Activated T-cell treated with anti-CD3 and anti-CD28 coated beads for 24 hours (primary cell): ENCODE data around the gene TMEM200B.
"Not testable (repeated sequence)": the region's sequence is repeated elsewhere in the genome, so short reads cannot be mapped to it uniquely, and the experiment has no call there.

Experiments
- DNase-seq: peaks from one replicate; pipeline ENCODE4 v3.0.0-alpha.2; 2020; ENCODE audit warnings: low read depth

TMEM200B gene

DNA sequence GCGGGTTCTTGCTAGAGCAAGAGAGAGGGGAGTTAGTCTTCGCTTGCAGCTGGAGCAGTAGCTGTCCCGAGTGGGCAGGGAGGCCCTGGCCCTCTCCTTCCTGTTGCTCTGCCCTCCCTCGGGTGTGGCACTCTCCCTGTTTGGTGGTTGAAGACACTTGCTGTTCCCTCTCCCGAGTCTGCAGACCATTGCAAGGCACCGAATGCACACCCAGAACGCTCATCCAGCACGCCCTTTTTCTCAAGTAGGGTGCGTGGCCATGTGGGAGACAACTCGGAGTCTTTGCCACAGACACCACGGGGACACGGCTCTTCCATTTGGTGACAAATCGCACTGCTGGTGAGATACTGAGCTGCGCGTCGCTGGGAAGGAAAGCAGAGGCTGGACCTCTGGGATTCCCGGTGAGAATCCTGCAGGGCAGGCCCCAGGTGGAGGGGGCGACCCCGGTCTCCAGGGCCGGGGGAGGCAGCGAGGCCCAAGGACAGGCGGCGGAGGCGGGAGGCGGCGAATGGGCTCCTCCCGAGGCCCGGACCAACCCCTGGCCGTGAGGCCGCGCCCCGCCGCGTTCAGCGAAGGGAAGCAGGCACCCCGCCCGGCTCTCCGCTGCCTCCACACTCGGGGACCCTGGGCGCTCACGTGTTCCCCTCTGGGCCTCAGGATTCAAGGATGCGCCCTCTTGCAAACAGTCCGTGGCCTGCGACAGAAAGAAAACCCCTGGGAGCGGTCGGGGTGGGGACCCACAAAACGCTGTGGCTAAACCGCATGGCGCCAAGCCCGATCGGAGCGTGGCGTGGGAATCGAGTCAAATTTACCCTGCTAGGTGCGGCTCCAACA lies 10.4 kb upstream of the TMEM200B start:
- no peak for DNase-seq

- DNase-seq, result not testable (repeated sequence)
These were observed 7.4 kb upstream of the TMEM200B start for GRCh38 chr1:29131056-29131455.

- no peak for DNase-seq
These were observed 6.2 kb upstream of the TMEM200B start for GRCh38 chr1:29129916-29130315.

GRCh38 chr1:29128739-29129138 lies 5.0 kb upstream of the TMEM200B start:
- no peak for DNase-seq

- no peak for DNase-seq
These were observed 2.5 kb upstream of the TMEM200B start for GRCh38 chr1:29126198-29126597.

DNA sequence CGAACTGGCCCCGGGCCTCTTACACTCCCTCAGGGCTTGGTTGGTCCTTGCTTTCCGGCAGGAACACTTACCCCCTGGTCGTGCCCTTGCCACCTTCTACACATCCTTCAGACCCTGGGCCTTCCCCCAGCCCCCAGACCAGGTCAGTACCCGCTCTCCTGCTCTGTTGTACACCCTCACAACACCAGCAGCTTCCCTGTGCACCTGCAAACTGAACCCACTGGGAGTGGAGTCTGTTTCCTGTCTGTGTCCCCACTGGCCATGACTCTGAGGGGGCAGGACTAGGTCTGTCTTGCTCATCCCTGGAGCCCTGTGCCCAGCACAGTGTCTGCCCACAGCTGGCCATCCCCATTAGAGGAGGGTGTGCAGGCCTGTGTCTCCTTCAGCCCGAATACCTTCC lies 2.1 kb upstream of the TMEM200B start:
- DNase-seq, result no peak

- no peak for DNase-seq
These were observed 1.5 kb upstream of the TMEM200B start for GRCh38 chr1:29125237-29125641.

GRCh38 chr1:29124366-29125236 lies 898 bp upstream of the TMEM200B start:
- peak; percentile 51 for DNase-seq

DNA sequence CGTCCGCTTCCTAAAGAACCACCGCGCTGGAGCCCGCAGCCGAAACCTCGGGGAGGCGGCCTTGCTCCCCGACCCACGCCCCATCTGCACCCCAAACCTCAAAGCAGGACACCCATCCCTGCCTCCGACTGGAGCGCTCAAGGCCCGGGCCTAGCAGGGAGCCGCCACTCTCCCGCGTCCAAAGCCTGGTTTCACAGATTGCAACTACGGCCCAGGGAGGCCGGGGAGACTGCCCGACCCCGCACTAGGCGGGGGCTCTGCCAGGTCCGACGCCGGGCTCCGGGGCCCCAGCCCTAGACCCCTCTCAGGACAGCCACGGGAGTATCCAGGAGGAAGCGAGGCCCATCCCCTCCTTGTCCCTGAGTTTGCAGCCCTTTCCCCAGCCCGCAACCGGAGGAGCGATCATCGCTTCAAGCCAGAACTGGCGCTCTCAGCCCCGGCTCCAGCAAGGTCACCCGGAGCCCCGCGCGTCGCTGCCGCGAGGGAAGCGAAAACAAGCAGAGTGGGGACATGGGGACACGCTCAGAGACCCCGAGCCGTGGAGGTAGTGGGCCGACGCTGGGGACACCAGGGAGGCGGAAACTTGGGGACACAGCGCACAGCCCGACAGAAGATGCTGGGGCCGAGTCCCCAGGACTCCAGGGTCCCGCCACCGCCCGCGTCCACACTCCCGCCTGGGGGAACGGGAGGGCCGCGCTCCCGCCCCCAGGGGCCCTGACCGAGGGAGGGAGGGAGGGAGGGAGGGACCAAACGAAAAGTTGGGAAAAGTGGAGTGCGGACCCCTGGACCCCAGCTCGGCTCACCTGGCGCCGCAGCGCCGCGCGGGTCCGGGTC lies 433 bp downstream of the TMEM200B start:
- DNase-seq, result no peak

DNA sequence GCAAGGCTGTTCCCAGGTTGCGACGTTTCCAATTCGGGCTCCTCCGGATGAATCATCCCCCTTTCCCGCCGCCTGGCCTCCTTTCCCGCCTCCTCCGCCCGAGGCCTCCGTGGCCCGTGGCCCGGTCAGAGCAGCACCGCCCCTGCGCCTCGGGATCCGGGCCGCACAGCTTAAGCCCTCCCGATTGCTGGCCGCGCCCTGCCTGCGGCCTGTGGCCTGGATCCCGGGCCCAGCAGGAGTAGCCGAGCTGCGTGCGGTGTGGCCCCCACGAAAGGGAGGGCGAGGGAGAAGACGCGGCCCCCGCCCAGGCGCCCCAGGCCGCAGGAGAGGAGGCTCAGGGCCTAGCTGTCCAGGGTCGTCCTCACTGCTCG lies 1.0 kb downstream of the TMEM200B start:
- DNase-seq, result no peak

DNA sequence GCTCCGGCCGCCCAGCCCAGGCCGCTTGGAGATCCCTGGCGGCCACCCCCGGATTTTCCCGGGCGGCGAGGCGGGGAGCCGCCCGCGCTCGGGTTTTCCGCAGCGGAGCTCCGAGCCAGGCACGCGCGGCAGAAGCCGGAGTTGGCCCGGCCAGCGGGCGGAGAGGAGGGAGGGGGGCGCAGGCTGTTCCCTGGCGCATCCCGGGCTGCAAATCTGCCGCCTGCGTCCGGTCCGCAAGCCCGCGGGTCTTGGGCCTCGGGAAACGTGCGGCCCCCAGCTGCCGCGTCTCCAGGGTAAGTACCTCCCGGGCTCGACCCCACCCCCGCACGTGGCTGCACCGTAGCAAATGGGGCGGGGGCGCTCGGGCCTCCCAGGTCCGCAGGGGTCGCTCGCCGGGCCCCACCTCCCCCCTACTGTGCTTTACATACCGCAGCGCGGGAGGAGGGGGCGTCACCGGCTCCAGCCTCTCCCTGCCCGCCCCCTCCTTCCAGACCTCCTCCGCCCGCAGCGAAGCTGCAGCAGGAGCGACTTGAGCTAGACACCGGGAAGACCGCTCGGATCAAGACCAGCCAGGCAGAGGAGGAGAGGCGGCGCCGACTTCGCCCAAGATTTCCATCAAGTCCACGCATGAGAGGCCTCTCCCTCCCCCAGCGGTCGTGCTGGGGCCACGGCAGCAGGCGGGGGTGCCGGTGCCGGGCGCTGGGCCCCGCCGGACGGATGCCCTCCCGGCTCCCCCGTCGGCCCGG lies 1.6 kb downstream of the TMEM200B start:
- DNase-seq, result no peak

GRCh38 chr1:29121516-29121935 lies 2.2 kb downstream of the TMEM200B start:
- DNase-seq, result no peak

DNA sequence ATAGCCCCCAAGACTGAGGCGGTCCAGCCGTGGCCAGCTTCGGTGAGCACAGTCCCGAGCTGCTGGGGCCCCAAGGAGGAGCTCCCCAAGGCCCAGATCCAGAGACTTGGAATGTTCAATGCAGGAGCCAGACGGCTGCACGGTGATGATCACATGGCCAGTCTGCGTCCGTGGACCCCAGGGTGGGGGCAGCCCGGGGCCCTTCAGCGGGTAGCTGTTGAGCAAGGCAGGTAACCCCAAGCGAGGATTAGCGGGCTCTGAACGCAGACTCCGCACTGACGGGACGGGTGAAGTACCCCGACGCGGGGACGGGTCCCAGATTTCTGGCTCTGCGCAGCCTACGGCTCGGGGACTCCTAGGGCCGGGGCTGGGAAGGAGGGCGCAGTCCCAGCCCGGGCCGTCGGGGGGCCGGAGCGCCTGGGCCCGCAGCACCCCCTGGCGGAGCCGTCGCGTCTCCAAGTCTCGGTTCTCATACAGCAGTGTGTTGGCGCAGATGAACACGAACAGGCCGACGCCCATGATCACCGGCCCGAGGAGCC lies 2.7 kb downstream of the TMEM200B start:
- DNase-seq, result peak; percentile 56

DNA sequence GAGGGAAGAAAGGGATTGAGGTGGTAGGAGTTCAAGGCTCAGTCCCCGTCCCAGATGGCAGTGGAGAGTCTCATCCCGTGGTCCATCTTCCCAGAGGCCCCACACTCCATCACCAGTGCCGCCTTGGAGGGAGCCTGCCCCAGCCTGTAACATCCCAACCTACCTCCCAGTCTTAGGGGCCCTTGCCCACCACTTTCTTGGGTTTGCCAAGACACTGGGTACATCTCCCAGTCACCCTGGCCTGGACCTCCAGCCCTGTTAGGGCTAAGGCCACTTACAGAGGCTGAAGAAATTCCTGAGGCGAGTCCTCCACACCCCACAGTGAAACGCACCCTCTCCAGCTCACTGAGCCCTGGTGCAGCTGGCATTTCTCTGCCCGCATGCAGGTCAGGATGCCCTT lies 3.3 kb downstream of the TMEM200B start:
- no peak for DNase-seq

DNA sequence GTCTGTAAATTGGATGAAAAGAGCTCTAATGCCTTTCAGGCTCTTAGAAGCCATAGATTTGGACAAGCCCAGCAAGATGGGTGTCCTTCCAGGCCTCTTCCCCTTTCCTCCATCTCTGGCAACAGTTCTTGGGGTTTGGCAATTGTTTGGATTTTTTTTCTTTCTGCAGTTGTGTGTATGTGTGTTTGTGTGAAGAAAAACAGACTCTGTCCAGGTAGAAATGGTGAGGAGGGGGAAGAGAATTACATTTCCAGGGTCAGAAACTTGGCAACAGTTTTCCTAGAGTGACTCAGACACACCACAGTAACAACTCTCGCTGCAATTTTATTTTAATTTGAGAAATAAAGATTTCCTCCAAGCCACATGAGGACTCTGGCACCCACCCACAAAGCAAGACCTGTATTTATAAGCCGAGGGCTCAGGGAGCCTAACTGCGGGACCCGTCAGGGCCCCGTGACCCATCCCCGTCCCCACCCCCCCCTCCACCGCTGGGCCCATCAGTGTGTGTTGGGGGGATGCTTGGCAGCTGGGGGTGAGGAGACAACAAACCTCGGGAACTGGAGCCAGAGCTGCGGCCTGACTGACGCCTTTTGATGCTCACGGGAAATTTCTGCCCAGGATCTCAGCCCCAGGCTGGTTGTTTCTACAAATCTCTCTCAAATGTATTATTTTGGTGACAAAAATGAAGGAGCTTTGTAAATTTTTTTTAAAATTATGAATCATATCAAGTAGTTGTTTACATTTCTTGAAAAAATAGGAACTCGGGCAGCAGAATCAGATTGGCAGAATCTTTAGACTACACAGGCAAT lies 4.4 kb downstream of the TMEM200B start:
- DNase-seq, result no peak

DNA sequence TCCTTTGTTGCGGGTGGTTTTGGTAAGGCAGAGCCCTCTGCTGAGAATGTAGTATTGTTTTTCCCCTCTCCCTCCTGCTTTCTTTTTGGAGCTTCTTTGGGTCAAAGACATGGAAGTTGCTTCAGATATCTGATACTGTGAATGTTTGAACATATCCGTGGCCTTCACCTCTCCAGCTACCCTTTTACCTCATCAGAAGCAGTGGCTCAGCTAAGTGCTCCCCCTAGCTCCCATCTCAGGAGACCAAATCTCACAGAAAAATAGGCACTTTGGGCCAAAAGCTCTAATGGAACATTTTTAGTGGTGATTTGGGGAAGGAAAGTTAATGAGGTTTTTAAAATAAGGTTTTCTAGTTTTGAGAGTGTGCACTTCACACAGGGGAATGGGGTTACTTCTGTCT lies 6.3 kb downstream of the TMEM200B start:
- DNase-seq, result no peak

DNA sequence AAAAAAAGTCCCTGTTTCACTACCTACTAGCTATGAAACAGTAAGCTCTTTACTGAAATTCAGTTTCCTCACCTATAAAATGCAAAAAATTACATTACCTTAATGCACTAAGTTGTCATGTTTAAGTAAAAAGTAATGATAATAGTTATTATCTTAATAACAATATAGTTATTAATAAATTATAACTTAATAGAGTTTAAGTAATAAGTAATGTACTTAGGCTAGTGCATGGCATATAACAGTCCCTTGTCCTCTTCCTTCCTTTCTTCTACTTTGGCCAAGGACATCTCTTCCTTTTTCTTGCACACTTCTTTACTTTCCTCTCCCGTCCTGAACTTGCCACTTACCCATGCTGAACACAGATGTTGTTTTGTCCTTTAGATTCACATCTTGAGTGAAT lies 9.0 kb downstream of the TMEM200B start:
- DNase-seq, result no peak

DNA sequence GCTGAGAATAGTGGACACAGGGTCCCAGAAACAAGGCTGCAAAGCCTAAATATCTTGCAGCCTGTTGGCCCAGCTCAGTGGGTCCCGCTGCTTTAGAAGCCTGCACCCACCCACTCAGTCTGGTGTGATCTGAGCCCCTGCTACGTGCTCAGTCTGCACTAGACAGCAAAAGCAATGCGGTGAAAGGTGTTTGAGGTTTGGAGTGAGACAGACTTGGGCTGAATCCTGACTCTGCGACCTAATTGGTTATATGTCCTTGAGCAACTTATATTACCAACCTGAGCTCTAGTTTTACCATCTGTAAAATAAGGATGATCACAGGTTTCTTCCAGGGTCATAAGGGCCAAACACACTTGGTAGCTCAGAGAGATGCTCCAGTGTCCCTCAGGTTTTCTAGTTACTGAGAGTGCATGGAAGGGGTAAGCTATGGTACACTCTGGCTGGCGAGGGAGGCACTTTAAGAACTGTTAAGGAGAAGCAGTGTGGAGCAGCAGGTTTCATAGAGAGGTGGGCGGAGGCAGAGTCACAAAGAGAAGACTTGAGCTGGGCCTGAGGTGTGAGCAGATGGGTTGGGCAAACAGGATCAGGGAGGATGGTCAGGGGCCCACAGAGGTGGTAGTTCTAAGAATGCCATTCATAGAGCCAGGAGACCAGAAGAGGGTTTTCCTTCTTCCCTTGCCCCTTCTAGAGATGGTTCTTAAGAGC lies 10.1 kb downstream of the TMEM200B start:
- DNase-seq, result no peak

- no peak for DNase-seq
These were observed 10.8 kb downstream of the TMEM200B start for GRCh38 chr1:29112705-29113412.
